ENCODE data around the gene SCN11A. TPM values are rescaled to one million over a fixed set of nuclear protein-coding genes. Genes with fewer than 3 reads are reported as not detected.

SCN11A gene
- total RNA-seq, 1 experiment from 2014 or later: 0.02 TPM

Other genes starting within 250 kb of the SCN11A start
- not detected in 2 replicates for gene SCN10A, start 235.7 kb downstream of the SCN11A start, total RNA-seq (2014; rRNA removed; shearing (Covaris generic))
- 22.2 and 22.3 TPM in 2 replicates for gene WDR48, start 72 bp upstream of the SCN11A start, total RNA-seq (2014; rRNA removed; shearing (Covaris generic))
- gene GORASP1, start 55.7 kb upstream of the SCN11A start, total RNA-seq (2014; rRNA removed; shearing (Covaris generic)): 21.0 and 23.1 TPM in 2 replicates
- gene TTC21A, start 55.7 kb upstream of the SCN11A start, total RNA-seq (2014; rRNA removed; shearing (Covaris generic)): 0.36 and 0.56 TPM in 2 replicates
- gene CSRNP1, start 101.6 kb upstream of the SCN11A start, total RNA-seq (2014; rRNA removed; shearing (Covaris generic)): 4.4 TPM in 2 replicates
- gene XIRP1, start 140.7 kb upstream of the SCN11A start, total RNA-seq (2014; rRNA removed; shearing (Covaris generic)): 0.61 and 0.91 TPM in 2 replicates
- not detected in 2 replicates for gene CX3CR1, start 228.1 kb upstream of the SCN11A start, total RNA-seq (2014; rRNA removed; shearing (Covaris generic))

All from SJCRH30 (cell line).